ENCODE data around the gene CCL5. TPM values are rescaled to one million over a fixed set of nuclear protein-coding genes. Genes with fewer than 3 reads are reported as not detected.

The CCL5 gene
- total RNA-seq, 2 experiments from 2014 or later, result 35.6 to 40.1 TPM

- H3K9me3 Mint-ChIP-seq, result no peaks in the 10 kb centered on the region
- Histone ChIP-seq H3K4me3 (ENCODE audit: low read length) (no peak overlapping the region), H3K36me3 (ENCODE audit: insufficient read depth, low read length) (peaks cover 93% of the 10 kb centered on the region), H3K4me1 (ENCODE audit: insufficient read depth, low read length) (no peaks in the 10 kb centered on the region), H3K9me3 (ENCODE audit: control insufficient read depth in 1 of 2, insufficient read depth in 1 of 2, low read length in 2 of 2) (no peaks in the 10 kb centered on the region), H3K27ac (ENCODE audit: low read depth in 1 of 2, low read length in 2 of 2) (no peak overlapping the region), H3K27me3 (ENCODE audit: control insufficient read depth in 1 of 2, insufficient read depth in 2 of 2, low read length in 2 of 2) (no peaks in the 10 kb centered on the region)
- H3K4me3 Mint-ChIP-seq, result no peak overlapping the region
- intact Hi-C loops (cut with DNase I, micrococcal nuclease), result loop anchor here in 1 of 2 experiments (10.0 kb wide), 2 partner anchors 304 to 654 kb away; no protein-coding TSS in a partner anchor
- ChIA-PET CTCF (no interaction called here), POLR2A (interaction anchor here (0.6 kb wide), 1 partner anchor 49 kb away, joined by 5 read pairs; no protein-coding TSS in a partner anchor)
- no peak for TF ChIP-seq CTCF (IDR thresholded peaks at IDR 0.05)
- H3K4me1 Mint-ChIP-seq (ENCODE audit: low read depth), result no peaks in the 10 kb centered on the region
- no peak overlapping the region for H3K27ac Mint-ChIP-seq
- no peak for ATAC-seq (ENCODE audit: poor library complexity)
- no peaks in the 10 kb centered on the region for H3K27me3 Mint-ChIP-seq
- no peak for DNase-seq
- peaks cover 81% of the 10 kb centered on the region for H3K36me3 Mint-ChIP-seq (ENCODE audit: low read depth)
Measured at GRCh38 chr17:35841101-35841500, 39.1 kb downstream of the CCL5 start.

GRCh38 chr17:35825206-35825605, 55.0 kb downstream of the CCL5 start:
- DNase-seq (no peak), ATAC-seq (ENCODE audit: poor library complexity) (no peak)
- Mint-ChIP-seq H3K4me3 (no peak overlapping the region), H3K36me3 (ENCODE audit: low read depth) (peaks cover 81% of the 10 kb centered on the region), H3K9me3 (no peaks in the 10 kb centered on the region), H3K4me1 (ENCODE audit: low read depth) (peaks cover 2% of the 10 kb centered on the region), H3K27ac (no peak overlapping the region), H3K27me3 (no peaks in the 10 kb centered on the region)
- Histone ChIP-seq H3K27ac (ENCODE audit: low read depth in 1 of 2, low read length in 2 of 2) (no peak overlapping the region), H3K4me3 (ENCODE audit: low read length) (no peak overlapping the region), H3K4me1 (ENCODE audit: insufficient read depth, low read length) (no peaks in the 10 kb centered on the region), H3K36me3 (ENCODE audit: insufficient read depth, low read length) (peaks cover 83% of the 10 kb centered on the region), H3K9me3 (ENCODE audit: control insufficient read depth in 1 of 2, insufficient read depth in 1 of 2, low read length in 2 of 2) (no peaks in the 10 kb centered on the region), H3K27me3 (ENCODE audit: control insufficient read depth in 1 of 2, insufficient read depth in 2 of 2, low read length in 2 of 2) (no peaks in the 10 kb centered on the region)
- ChIA-PET POLR2A (no interaction called here), CTCF (no interaction called here)
- intact Hi-C loops (cut with DNase I, micrococcal nuclease), result no loop called here
- no peak for TF ChIP-seq CTCF (IDR thresholded peaks at IDR 0.05)

Other genes starting within 250 kb of the CCL5 start
- gene RASL10B, start 148.7 kb downstream of the CCL5 start, total RNA-seq, result under 1 TPM; 0.22 to 0.47 TPM
- under 1 TPM; 0.19 to 0.22 TPM for gene GAS2L2, start 127.1 kb downstream of the CCL5 start, total RNA-seq
- gene C17orf50, start 119.5 kb downstream of the CCL5 start, total RNA-seq, result not detected
- gene MMP28, start 84.7 kb downstream of the CCL5 start, total RNA-seq, result 1 to 10 TPM; 6.7 to 9.9 TPM
- gene TAF15, start 70.9 kb downstream of the CCL5 start, total RNA-seq, result 100 to 1,000 TPM; 114 to 119 TPM
- under 1 TPM; 0.47 to 0.61 TPM for gene HEATR9, start 11.5 kb downstream of the CCL5 start, total RNA-seq
- not detected for gene RDM1, start 50.4 kb upstream of the CCL5 start, total RNA-seq
- not detected for gene LYZL6, start 63.4 kb upstream of the CCL5 start, total RNA-seq
- not detected for gene CCL16, start 101.1 kb upstream of the CCL5 start, total RNA-seq
- gene CCL14, start 106.4 kb upstream of the CCL5 start, total RNA-seq, result not detected
- not detected for gene CCL15, start 121.2 kb upstream of the CCL5 start, total RNA-seq
- gene CCL23, start 137.6 kb upstream of the CCL5 start, total RNA-seq, result not detected
- not detected for gene CCL18, start 183.9 kb upstream of the CCL5 start, total RNA-seq
- 1 to 10 TPM in 1 of 2 experiments, under 1 TPM in 1; 0.78 to 1.0 TPM for gene CCL3, start 209.8 kb upstream of the CCL5 start, total RNA-seq
- gene CCL4, start 223.5 kb upstream of the CCL5 start, total RNA-seq, result 1 to 10 TPM; 1.5 to 2.1 TPM